ENCODE results near the gene CASS4.
"Not testable (repeated sequence)": the region's sequence is repeated elsewhere in the genome, so short reads cannot be mapped to it uniquely, and the experiment has no call there.

CASS4 gene, protein sequence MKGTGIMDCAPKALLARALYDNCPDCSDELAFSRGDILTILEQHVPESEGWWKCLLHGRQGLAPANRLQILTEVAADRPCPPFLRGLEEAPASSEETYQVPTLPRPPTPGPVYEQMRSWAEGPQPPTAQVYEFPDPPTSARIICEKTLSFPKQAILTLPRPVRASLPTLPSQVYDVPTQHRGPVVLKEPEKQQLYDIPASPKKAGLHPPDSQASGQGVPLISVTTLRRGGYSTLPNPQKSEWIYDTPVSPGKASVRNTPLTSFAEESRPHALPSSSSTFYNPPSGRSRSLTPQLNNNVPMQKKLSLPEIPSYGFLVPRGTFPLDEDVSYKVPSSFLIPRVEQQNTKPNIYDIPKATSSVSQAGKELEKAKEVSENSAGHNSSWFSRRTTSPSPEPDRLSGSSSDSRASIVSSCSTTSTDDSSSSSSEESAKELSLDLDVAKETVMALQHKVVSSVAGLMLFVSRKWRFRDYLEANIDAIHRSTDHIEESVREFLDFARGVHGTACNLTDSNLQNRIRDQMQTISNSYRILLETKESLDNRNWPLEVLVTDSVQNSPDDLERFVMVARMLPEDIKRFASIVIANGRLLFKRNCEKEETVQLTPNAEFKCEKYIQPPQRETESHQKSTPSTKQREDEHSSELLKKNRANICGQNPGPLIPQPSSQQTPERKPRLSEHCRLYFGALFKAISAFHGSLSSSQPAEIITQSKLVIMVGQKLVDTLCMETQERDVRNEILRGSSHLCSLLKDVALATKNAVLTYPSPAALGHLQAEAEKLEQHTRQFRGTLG

DNA sequence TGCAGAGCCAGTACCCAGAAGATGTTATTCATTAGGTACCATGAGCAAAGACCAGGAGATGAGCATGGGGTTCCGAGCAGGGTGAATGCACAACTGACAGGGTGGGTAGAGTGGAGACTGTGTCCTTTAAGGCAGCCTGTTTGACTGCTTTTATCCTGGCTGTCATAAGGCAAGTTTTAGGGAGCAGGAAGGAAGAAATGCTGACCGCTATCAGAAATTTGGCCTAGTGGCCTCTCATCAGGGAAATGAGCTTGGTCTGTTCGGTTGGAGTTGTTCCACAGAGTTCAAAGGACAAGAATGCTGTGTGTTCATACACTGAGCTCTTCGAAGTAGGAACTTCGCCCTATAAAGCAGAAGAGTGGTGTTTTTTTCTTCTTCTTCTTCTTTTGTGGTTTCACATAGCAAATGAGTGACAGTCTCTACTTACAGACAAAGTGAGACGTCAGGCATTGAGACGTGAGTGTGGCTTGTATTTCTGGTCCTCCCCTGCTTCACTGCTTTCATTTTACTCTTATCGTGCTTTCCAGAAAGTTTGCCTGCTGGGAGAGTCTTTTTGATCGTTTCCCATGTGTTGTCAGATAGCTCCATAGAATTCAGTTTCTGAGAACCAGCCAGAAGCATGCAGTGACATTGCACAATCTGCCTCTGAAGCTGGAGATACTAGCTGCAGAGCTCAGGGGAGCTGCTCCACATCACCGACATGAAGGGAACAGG lies at the start of gene CASS4:
Gene CASS4 (plus strand): TSS at position 502 of the 714 bp plus-strand sequence. CDS start 199 bp downstream, at position 701.
- DNase-seq: peak; percentile 97

DNA sequence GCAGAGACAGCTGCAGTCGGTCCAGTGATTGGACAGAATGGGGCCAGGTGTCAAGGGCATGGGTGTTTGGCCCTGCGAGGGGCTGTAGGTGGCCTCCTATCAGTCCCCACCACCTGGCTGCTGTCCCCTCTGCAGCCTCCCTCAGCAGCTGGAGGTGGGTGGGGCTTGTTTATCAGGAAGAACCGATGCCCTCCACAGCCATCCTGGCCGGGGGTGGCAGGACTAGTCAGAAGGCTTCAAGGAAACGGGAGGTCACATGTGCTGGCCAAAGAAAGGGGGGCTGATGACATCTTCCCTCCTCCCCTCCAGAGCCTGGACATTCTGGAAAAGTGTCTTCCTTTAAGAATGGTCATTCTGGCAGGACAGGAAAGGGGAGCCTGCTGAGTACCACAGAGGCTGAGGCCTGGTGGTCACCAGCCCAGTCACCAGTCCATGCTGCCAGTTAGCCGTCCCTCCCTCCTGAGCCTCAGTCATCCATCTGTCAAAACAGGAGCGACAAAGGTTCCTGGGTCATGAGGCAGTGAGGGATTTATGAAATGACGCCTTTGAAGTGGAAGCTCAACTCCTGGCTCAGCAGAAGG lies 49.1 kb upstream of the CASS4 start:
- peak; percentile 98 for DNase-seq

DNA sequence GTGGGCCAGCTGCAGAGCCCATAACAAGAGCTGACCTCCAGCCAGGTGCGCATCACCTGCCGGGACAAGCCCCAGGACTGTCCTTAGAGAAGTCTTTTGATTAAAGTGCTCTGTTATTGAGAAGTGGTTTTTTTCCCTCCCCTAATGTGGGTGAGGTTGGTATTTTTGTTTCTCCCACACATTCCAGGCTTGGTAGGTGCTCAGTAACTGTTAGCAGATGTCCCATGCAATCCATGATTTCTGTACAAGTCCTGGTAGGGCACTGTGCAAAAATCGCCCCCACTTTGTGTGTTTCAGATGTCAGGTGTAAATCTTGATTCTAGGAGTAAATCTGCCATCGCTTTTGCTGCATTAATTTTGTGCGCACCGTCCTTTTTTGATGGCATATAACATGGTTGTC lies 48.6 kb upstream of the CASS4 start:
- no peak for DNase-seq

DNA sequence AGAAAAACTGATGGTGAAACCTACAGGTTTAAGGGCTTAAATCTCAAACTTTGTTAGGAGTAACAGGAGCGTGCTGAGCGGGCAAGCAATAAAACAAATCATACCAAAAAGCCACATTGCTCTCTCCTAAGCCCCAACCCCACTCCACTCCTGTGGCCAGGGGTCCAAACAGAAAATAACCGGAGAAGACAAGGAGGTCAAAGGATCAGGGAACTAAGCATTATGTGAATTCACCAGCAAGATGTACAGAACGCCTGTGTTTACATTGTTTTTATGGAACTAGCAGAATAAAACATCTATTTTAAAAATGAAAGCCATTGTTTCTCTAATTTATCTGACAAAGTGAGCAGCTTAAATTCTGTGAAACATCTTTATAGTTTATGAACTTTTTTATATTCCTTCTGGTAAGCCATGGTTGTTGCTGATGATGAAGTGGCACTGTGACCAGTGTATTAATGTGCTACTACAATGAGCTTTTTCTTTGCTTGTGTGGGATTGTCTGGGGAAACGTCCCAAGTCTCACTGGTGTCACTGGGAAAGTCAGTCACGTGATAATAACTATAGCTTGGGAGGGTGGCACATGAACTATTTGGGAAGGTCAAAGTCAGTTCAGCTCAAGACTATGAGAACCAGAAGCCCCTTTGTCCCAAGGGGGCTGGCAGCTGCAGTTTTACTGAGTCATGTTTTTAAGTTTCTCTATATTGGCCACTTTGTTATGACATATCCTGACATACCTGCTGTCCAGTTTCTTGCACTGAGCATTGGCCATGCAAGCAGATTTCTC lies 43.5 kb upstream of the CASS4 start:
- DNase-seq: no peak

DNA sequence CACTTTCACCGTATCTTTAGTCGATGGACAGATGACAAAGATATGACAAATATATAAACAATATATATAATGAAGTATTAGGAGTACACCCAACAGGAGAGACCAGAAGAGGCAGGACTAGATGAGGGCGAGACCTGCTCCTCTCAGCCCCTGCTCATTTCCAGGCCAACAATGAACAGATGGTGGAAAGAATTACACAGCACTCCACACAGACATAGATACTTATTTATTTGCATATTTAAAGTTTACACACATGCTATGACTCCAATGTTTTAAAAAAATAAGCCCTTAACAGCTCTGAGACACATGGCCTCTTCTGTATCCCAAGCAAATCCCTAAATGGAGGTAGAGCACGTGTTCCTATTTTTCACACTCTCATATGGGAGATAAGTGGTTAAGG lies 42.9 kb upstream of the CASS4 start:
- no peak for DNase-seq

DNA sequence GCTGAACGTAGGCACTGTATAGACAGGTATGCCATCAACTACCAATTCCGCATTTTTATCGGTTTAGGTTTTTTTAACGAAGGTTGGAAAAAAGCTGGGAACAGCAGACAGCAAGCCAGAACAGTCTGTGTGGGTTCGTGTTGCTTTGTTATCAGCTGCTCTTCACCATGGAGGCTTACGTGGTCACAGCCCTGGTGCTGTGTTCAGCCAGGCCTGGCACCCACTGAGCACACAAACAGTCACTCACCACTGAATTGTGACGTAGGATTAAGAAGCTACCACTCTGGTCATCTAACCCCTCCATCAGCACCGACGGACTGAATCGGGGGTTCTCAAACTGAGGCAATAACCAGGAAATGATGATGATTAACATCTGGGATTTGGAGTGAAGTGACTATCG lies 40.1 kb upstream of the CASS4 start:
- DNase-seq: no peak

DNA sequence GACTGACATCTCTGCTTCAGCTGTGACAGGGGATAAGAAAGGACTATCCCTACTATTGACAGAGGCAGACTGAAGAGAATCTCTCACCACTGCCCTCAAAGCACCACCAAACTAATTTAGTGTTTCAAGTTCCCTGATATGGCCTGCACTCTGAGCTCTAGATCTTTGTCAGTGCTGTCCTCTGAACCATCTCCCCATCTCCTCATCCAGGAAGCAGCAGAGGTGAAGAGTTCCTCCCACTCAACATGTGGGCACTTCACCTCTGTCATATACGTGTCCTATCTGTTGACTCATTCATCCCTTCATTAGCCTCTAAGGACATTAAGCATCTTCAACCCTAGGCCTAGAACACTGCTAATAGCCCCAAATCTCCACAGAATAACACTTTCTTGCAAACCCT lies 39.2 kb upstream of the CASS4 start:
- peak; percentile 20 for DNase-seq

DNA sequence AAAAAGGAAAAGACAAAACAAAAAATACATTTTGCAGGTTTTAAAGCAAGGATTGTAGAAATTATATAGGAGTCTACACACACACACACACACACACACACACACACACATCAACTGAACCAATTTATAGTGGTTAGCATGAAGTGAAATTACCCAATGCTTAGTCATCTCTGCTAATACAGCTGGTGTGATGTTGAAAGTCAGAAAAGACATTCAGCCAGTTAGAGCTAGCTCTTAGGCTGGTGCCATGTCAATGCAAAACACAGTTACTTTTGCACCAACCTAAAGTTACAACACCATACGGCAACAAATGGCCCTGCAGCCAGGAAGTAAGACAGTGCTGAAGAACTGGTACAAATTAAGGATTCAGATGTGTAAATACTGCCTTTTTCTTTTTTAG lies 38.1 kb upstream of the CASS4 start:
- peak; percentile 82 for DNase-seq

DNA sequence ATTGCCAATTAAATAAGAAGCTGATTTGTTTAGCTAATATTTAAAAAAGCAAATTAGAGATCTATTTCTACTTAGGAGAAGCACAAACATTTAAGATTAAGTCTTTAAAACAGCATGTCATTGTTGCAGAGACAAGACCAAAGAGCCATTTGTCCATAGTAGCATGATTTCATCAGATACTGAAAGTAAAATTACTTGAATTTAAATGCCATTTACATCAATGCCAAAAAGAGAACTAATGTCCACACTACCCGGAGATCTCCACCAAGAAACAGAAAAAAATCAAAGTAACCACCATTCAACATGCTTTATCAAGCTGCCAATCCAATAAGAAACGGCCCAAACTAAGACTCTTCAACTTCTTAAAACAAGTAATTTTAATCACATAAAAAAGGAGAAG lies 35.7 kb upstream of the CASS4 start:
- DNase-seq: no peak

DNA sequence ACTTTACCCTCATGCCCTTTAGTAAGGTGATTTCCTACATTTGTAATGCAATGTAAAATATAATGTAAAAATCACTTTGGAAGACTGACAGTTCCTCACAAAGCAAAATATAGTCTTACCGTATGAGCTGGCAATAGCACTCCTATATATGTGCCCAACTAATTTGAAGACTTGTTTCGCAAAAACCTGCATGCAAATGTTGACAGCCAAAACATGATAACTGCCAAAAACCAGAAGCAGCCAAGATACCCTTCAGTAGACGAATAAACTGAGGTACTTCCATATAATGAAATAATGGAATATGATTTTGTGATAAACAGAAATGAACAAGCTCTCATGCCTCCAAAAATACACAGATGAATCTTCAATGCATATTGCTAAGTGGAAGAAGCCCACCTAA lies 33.7 kb upstream of the CASS4 start:
- no peak for DNase-seq

DNA sequence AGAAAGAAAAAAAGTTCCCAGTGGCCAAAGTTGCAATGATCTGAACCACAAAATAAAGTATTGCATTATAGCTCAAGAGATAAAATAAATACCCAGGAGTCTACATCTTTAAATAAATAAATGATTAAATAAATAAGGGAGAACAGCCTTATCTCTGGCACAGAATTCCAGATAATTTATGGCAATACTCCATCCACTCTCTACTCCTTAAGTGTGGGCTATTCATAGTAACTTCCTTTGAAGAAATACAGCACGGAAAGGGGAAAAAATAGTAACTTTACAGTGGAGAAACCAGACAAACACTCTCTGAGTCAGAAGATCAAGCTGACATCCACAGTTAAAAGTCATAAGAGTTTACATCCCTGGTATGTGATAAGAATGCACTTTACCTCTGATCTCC lies 31.7 kb upstream of the CASS4 start:
- no peak for DNase-seq

DNA sequence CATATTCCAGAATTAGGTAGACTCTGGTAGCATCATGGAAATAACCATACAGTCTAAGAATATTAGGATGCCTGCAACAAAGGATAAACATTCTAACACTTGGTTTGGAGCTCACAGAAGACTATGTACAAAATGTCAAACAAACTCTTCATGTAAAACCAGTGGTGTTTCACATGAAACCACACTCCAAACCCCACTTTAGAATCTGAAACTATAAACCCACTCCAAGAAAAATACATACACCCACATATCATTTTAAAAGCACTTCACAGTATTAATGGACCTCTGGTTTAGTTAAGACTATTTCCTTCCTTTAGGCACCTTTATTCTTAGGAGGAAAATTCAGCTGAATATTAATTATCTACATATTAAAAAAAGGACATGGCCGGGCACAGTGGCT lies 30.6 kb upstream of the CASS4 start:
- no peak for DNase-seq

DNA sequence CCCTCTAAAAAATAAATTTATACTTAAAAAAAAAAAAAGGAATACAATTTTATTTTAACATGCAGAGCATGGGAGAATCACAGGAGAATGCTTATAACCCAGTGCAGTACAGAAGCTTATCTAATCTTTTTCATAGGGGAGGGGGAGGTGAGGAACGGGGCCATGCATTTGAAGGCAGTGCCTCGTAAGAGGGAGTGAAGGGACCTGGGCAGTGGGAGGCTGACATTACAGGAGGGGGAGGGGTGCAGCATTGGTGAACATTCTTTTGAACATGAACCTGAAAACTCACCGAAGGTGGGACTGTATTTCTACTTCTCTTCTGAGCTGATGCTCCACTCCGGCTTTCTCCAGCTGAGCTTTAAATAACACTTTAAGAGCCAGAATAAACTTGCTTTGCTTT lies 29.4 kb upstream of the CASS4 start:
- DNase-seq: no peak

DNA sequence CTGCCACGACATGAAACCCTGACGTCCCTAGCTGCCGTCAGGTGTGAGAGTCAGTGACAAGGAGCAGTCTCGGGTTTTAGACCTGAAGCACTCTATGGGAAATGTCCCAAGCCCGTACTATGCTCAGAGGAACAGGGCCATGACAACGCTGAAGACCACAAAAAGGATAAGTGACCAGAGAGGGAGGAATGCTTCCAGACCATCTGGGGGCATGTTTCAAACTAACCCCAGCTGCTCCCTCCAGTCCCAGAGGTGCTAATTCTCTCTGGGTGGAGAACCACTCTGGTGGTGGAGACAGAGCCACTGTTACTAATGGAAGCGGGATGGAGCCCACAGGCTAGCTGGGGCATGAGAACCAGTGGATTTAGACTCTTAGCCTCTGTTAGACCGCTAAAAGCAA lies 28.7 kb upstream of the CASS4 start:
- DNase-seq: no peak

DNA sequence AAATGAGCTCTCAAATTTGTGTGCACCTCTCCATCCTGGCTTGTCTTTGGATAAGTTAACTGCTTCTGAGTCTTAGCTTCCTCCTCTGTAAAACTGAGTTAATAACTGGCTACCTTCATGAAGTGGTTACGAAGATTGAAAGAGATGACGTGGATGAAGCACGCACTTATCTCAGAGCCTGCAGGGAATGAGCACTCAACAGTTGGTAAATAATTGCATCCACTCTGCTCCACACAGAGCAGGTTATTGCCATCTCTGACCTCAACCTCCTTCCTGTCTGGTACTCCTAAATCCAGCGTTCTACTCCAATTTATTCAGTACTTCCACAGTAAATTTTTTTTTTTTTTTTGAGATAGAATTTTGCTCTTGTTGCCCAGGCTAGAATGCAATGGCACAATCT lies 26.9 kb upstream of the CASS4 start:
- DNase-seq: no peak

DNA sequence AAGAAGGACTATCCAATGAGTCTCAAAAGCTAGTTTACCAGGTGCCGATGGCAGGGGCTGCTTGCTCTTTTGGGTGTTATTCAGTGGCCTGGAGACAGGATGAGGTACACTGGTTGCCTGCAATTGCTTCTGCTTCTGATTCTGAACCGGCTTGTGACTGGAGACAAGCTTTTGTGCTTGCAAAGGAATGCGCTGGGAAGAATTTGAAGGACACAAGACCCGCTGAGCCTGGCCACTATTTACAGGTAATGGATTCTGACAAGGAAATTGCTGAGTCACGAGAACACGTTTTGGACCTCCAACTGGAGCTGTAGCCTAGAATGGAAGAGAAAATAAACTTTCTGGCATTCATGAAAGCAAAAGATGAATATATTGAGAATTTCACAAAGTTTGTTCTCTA lies 25.8 kb upstream of the CASS4 start:
- no peak for DNase-seq

DNA sequence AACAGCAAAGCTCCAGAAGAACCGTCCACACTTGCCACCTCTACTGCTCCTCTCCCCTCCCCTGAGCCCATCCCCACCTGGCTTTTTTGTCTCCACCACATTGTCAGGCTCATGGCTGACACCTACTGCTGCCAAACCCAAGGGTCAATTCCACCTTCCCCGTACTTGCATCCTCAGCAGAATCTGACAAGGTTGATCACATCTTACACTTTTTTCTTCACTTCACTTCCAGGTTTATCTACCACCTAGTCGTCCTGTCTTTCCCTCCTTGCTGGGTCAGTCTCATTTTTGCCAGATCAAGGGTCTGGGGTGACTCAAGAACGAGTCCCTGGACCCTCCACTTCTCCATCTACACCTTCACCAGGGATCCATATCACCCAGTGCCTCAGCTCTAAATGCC lies 23.2 kb upstream of the CASS4 start:
- no peak for DNase-seq

DNA sequence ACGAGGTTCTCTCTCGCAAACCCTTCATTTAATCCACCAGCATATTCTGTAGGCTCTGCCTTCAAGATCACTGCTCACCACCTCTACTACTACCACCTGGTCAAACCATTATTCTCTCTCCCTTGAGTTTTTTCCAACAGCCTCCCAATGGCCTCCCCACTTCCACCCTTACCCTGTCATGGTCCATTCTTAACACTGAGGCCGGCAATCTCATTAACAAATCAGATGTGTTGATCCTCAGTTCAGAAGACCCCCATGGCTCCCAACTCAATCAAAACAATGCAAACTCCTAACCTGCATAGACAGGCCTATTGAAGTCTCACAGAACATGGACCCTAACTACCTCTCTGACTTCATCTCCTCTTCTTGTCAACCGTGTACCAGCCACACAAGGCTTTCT lies 22.3 kb upstream of the CASS4 start:
- DNase-seq: no peak

DNA sequence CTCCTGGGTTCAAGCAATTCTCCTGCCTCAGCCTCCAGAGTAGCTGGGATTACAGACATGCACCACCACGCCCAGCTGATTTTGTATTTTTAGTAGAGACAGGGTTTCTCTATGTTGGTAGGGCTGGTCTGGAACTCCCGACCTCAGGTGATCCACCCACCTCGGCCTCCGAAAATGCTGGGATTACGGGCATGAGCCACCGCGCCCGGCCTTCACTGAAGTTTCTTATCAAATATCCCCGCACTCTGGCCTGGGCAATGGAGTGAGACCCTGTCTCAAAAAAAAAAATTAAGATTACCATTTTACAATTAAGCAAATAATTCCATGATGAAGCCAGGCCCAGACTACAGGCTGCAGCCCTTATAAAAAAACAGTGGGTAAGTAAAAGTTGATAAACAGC lies 21.7 kb upstream of the CASS4 start:
- DNase-seq: not testable (repeated sequence)

DNA sequence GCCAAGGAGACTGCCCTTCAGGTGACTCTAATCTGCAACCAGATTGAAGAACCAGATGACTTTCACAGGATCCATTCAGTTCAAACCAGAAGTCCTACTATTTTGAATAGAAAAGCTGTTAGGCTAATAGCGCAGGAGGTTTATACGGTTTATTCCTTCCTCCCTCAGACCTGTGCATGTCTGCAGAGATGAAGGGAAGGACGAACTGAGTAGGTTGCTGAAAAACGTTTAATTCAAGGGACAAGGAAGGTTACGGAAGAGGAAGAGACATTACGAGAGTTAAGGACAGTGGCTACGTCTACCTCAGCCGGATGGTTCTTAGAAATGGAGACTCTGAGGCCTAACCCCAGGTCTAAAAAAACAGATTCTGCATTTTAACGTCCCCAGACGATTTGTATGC lies 21.0 kb upstream of the CASS4 start:
- DNase-seq: peak; percentile 23

DNA sequence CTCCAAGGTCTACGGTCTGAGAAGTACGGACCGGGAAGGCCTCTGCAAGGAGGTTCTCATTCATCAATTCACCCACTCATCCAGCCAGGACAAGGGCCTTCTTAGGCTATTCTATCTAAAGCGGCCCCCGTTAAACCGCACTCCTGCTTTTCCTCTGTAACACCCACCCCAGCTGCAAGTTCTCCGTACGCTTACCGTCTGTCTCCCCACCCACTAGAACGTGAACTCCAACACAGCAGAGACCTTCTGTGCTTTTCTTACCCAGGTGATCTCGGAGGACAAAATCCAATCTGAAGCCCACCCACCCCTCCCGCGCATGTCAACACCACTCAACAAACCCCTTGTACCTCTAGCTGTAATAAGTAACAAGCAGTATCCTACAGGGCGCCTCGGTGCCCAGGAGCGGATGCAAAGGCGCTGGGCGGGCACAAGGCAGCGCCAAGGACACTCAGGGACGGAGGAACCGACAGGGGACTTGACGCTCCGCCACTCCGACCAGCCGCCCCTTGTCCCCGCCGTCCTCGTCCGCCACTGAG lies 20.4 kb upstream of the CASS4 start:
- DNase-seq: peak; percentile 32

All from hematopoietic multipotent progenitor cell treated with erythropoietin and hydrocortisone succinate and interleukin-3 and kit ligand, for 6 days (in vitro differentiated cells).